HTR-8/SVneo (cell line): ENCODE data around the gene EPB41L2.
"Not testable (repeated sequence)": the region's sequence is repeated elsewhere in the genome, so short reads cannot be mapped to it uniquely, and the experiment has no call there.

Experiments
- DNase-seq: peaks from one replicate; pipeline ENCODE4 v3.0.0; 2011; ENCODE audit warnings: low spot score, mixed read lengths; ENCODE audit not compliant: insufficient read length
- FAIRE-seq: peaks from 2 replicates; lab custom pipeline; 2011; peaks lifted over from hg19 to GRCh38; lab: Jason Lieb, UNC

Gene EPB41L2

DNA sequence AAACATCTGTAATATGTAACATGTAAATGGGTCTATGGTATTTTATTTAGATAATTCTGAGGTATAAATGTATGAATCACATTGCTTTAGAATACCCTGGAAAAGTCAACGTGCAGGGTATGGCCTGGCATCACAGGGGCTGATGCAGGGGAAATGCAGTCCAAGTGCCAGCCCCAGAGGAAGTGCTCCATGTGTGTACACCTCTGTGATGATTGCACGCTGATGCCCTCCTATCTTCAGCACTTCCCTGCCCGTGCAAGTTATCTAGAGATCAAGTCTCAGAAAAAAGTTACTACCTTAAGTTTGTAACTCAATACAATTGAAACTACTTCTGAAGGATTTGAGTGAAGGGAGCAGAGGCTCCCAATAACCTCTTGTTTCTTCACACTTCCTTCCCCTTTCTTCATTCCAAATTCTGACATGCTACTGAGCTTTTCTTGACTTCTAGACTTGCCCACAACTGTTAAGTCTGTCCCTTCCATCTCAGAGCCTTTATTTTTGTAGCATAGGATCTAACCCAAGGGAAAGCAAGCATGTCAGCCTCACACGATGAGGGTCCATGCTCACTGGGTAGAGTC lies 233.6 kb downstream of the EPB41L2 start:
- FAIRE-seq (no peak), DNase-seq (no peak)

DNA sequence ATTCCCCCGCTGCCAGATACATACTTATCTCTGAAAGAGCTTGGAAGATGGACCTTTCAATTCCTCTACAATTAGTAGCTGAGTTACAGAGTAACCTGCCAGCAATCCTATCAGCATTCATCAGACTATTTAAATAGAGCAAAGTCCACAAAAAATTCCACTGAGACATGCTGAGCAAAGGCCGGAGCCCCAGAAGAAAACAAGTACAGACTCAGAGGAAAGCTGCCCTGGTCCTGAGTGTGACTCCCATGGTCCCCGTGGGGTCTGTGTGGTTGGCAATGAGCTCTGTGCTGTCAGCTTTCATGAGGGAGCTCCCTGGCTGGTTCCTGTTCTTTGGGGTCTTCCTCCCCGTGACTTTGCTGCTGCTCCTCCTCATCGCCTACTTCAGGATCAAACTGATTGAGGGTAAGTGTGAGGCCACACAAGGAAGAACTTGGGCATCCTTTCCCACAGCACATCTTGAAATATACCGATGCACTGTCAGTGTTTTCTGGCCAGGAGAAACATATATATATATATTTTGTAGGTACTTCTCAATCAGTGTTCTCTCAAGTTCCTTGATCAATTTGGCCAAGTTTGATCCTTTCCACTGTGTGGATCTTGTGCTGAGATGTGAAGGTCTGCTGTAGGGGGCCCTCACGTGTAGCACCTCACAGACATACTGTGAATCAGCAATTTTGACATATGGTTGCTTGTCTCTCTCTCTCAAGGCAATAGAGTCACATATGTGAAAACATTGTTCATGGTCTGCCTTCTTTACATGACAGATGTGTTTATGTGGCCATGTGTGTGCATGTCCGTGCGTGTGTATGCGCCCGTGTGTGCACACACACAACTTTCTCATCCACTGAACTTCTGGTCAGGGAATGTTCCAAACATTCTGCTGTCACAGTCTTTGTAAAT lies 235.5 kb downstream of the EPB41L2 start, which contains the start of gene SMLR1:
Gene SMLR1, plus strand, starts transcription at position 160 of the 903 bp plus-strand sequence. Its CDS starts 8 bp downstream, at position 168.
- no peak for FAIRE-seq
- no peak for DNase-seq

DNA sequence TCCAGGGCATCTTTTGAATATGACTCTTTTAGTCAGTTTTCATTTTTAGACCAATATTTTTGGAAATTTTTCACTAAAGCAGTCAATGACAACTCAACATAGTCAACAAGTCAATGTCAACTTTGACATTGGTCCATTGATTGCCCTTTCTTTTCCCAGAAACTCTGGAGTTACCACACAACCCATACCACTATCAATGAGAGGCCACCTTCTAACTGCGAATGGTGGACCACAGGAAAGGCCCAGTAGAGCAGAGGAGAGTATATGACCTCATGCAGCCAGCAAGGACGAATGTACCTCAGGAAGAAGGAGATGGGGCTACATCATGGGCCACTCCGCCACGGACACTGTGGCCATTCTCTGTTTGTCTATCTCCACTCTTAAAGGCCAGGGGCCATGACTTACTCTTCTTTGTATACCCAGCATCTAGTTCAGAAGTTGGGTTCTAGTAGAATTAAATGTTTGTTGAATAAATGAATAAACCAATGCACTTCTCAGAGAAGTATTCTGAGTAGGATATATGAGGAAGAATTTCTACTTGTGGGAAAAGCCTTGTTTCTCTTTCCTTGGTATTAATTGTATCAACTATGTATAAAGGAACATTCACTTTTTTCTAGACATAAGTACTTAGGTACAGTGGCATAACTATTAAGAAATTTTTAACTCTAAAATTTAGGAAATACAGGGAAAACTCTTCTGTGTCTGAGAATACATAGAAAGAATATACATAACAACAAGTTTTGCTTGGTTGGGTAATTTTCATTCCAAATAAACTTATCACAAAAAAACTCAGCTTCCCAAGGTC lies 236.4 kb downstream of the EPB41L2 start:
- no peak for DNase-seq
- FAIRE-seq: no peak

DNA sequence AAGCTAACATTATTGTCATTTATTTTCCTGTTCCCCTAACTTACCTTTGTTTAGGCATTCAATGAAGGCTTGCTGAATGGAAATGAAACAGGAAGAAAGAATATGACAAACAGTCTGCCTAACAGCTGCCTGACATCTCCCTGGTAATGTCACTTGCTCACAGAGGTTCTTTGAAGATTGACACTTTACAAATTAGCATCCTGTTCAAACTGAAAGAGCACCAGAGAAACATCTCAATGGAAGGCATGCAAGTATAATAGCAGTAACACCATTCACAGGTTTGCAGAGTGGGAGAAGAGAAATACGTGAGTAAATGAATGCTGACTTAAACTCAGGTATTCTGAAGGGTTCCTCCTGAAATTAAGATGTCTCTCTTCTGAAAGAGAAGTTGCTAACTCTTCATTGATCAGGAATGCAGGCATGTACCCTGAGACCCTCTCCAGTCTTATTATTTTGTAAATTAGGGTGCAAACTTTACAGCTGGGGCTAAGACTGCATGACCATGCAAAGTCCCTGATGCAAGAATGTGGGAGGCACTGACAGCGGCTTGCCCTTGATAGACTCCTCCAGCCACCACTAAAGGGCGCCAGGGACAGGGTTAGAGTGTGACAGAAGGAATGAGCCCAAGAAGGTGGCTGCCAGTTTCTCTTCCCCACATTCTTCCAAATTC lies 237.1 kb downstream of the EPB41L2 start:
- no peak for FAIRE-seq

DNA sequence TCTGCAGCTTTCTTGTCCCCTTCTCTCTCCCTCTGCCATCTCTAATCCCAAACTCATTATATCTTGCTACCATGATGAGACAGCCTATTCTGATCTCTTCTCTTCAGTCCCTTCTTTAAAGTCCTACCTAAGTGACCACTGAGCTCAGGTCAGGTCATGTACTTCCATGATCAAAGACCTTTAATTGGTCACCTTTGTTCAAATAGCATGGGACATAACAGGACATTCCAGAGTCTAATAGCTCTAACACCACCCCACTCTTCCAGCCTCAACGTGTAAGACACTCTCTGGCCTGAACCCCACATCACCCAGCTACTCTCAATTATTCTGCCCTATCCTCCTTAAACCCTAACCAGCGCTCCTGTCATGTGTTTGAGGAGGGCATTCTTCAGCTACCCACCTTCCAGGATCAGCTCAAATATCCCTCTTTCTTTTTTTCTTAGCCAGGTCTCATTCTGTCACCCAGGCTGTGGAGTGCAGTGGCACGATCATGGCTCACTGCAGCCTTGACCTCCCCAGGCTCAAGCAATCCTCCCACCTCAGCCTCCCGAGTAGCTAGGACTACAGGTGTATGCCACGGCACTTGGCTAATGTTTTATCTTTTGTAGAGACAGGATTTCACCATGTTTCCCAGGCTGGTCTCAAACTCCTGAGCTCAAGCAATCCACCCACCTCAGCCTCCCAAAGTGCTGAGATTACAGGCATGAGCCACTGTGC lies 237.9 kb downstream of the EPB41L2 start:
- DNase-seq (no peak), FAIRE-seq (no peak)

More for the DNA sequence above, 237.1 kb downstream of the EPB41L2 start:
- no peak for DNase-seq

DNA sequence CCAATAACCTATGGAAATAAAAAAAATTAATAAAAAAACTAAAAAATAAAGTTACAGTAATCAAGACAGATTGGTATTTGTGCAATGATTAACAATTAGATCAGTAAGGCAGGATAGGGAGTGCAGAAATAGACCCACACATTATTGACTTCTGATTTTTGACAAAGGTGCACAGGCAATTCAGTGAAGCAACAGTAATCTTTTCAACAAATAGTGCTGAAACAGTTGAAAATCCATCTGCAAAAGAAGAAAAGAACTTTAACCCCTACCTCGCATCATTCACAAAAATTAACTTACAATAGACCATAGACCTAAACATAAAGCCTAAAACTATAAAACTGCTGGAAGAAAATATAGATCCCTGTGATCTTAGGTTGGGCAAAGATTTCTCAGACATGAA lies 240.3 kb downstream of the EPB41L2 start:
- no peak for DNase-seq
- no peak for FAIRE-seq

DNA sequence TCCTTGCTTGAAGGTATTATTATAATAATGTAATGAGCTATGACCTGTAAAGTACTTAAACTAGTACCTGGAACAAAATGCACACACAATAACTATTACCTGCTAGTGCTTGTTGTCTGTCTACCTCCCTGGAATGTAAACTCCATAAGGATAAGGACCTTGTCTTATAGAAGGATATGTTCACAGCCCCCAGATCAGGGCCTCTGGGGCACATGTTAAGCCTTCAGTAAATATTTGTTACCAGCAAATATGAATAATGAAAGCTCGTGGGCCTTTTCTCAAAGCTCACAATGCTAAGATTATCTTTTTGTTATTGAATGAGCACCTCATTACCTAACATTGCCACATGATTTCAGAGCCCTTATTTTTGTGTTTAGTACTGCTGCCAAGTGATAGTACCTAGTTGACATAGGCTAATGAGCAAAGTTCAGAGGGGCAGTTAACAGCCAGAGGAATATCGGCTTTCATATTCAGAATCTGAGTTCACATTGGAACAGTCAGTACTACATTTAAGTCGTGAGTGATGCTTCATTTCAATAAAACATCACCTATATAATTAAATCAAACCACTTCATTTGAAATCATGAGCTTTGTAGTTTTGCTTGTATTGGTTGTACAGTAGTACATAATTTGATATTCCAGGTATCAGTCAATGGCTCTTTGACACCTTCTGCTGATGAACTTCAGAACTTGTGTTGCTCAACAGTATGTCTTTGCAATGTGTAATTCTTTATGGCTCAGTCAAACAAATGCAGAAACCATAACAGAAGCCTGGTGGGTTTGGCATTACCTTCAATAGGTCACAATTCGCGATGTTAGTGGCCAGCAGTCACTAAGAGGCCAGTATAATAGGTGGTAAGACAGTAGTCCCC lies 247.6 kb downstream of the EPB41L2 start:
- no peak for FAIRE-seq

DNA sequence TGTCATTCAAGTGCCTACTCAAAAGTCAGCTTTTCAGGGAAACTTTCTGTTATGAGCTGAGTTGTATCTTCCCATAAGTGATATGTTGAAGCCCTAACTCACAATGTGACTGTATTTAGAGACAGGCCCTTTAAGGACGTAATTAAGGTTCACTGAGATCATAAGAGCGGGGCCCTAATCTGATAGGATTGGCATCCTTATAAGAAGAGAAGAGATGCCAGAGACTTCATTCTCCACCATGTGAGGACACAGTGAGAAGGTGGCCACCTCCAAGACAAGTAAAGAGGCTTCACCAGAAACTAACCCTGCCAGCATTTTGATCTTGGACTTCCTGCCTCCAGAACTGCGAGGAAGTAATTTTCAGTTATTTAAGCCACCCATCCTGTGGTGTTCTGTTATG lies 248.5 kb downstream of the EPB41L2 start:
- FAIRE-seq: no peak
- no peak for DNase-seq

More for the DNA sequence above, 247.6 kb downstream of the EPB41L2 start:
- no peak for DNase-seq

DNA sequence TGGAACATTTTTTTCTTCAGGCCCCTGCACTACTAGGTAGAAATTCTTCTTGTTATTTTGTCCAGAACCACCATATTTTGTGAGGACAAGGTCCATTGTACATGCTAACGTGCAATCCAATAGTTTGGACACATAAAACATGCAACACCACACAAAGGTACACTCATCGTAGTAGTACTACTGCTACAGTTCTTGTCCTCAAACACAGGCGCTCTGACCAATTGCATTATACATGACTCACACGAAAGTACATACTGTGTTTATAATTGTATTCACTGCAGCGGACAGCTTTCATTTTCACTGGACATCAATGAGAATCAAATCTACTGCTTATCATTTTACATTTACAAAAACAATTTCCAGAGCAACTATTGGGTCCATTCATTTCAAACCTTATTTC lies 251.1 kb downstream of the EPB41L2 start:
- FAIRE-seq: no peak

DNA sequence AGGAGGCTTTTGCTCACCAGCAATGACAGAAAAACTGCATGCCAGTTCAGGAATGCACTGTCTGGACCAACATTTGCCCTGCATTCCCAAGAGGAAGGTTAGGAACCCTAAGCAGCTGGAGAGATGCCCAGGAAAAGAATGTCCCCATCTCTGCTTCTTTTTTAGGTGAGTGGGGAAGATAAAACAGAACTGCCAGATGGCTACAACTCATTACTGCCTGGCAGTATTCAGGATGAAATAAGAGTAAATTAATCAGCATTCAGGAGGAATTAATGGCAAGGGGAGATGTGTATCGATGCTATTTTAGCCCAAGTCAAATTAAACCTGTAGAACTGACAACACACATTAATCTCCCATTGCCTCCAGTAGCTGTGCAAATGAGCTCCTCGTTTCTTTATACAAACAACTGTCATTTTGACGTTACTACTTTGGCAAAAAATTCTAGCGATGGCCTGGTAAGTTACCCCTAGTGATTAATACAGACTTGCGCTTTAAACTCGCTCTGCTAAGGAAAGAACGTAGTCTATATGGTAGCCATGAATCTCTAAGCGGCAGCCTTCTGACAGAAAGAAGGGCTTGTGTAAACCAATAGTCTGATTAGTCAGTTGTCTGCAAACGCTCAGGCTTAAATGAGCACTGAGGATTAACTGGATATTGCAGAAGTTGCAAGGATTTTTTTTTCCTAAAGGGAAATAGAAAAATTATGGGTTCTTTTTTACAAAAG lies 252.6 kb downstream of the EPB41L2 start:
- DNase-seq: no peak
- FAIRE-seq: no peak

More for the DNA sequence above, 251.1 kb downstream of the EPB41L2 start:
- no peak for DNase-seq

DNA sequence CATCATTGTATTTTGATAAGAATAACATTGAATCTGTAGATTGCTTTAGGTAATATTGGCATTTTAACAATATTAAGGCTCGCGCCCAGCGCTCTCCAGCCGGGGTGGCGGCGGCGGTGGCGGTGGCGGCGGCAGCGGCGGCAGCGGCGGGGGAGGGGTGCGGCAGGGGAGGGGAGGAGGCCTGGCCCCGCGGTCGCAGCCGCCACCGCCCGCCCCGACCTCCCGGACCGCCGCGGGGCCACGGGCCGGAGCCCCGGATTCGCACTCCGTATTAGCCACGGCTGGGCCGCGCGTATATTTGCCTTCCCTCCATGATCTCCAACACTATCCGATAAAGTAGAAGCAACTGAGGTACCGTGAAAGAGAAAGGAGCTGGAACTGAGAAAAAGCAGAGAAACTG lies 261.7 kb downstream of the EPB41L2 start:
- not testable (repeated sequence) for FAIRE-seq, DNase-seq

DNA sequence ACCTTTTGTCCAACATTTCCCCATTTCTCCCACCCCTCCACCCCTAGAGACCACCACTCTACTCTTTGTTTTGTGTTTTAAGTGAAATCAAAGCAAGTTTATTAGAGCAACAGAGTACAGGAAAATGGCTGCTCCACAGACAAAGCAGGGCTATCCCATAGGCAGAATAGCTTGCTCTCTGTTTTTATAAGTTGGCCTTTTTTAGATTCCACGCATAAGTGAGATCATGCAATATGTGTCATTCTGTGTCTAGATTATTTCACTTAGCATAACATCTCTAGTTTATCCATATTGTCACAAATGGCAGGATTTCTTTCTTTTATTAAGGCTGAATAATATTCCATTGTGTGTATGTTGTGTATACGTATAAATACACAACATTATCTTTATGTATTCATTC lies 266.0 kb downstream of the EPB41L2 start:
- FAIRE-seq: no peak
- no peak for DNase-seq

DNA sequence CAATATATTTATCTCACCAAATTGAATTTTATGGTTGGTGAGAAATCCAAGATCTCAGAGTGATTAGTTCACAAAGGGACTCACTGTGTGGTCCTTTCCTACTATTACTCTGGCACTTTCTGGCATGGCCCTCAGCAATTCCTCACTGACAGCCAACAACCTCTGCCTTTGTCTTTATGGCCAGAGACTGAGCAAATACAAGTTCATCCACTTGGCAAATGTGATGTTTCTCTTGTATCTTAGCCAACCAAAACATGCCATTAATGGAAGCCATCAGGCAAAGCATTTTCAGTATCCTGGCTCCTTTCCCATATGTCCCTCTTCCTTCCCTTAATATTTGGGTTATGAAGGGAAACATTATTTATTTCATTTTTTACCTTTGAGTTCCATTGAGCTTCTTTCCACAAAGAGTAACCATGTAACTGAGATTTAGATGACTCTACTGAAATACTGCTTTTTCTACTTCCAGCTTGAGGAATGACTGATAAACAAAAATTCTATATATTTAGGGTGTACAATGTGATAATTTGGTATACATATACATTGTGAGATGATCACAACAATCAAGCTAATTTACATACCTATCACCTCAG lies 266.6 kb downstream of the EPB41L2 start:
- no peak for FAIRE-seq

DNA sequence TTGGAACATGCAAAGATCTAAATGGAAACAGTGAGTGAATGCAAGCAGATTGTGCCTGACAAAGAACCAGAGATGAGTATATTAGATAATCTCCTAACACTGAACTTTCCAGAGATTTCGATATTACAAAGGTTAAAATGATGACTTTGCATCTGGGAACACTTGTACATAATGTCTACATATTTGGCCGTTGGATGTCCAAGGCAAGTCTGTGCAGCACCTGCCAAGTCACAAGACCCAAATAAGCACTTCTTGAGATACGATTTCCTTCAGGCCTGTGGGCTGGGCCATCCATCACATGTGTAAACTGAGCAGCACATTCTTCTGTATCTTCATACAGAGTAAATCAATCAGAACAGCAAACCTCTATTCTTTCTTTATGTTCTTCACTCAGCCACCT lies 268.3 kb downstream of the EPB41L2 start:
- DNase-seq (no peak), FAIRE-seq (no peak)

More for the DNA sequence above, 266.6 kb downstream of the EPB41L2 start:
- peak; percentile 18 for DNase-seq

DNA sequence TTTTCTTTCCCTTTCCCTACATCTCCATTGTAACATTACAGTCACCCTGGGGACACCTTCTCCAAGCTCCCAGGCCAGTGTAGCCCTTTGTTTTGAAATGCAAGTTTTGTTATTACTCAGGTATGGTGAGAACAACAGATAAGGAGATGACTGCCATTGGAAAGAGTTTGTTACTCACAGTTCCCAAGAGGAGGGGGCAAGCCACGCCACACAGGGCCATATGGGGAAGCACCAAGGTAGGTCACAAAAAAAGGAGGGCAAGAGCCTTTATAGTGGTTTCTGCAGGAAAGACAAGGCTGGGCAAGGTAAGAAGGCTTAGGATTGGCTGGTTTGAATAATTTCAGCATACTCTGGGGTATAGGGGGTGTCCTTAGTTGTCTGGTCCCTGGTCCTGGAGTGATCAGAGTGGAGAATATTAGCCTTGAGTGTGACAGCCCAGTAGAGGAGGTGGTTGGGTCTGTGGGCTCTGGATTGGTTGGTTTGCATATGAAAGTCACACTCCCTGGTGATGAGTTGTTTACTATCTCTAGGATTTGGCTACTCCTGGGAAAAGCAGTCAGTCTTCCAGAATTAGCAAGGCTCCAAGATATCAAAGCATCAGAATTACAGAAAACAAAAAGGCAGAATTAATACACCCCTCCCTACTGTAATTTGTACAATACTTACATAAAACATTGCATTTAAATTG lies 268.9 kb downstream of the EPB41L2 start:
- DNase-seq (no peak), FAIRE-seq (no peak)
